Fibroblast of mammary gland (primary cell): ENCODE results near the gene ZBTB7C.

Source experiments
- DNase-seq: peaks from one replicate; pipeline ENCODE4 v3.0.0-alpha.2; 2010; ENCODE audit warnings: low read depth
- H3K4me3 ChIP-seq: 2 replicates; pipeline ENCODE4 v1.5.1; 2011; ENCODE audit warnings: low read depth, mild to moderate bottlenecking, low read length, moderate library complexity; ENCODE audit not compliant: control insufficient read depth
- CTCF ChIP-seq: conservative IDR thresholded peaks from 2 replicates; pipeline ENCODE4 v1.5.1; 2011; ENCODE audit warnings: low read depth, low read length, inconsistent platforms; ENCODE audit not compliant: control insufficient read depth, insufficient read depth

The ZBTB7C gene

GRCh38 chr18:48106498-48106897 is 302.7 kb downstream of the ZBTB7C start:
- H3K4me3 ChIP-seq, result no peak overlapping the region
- no peak for TF ChIP-seq CTCF
- no peak for DNase-seq

GRCh38 chr18:48105317-48105716 is 303.9 kb downstream of the ZBTB7C start:
- DNase-seq, result no peak
- no peak for TF ChIP-seq CTCF
- no peak overlapping the region for H3K4me3 ChIP-seq

GRCh38 chr18:48104705-48105104 is 304.5 kb downstream of the ZBTB7C start:
- no peak for TF ChIP-seq CTCF
- H3K4me3 ChIP-seq, result no peak overlapping the region
- no peak for DNase-seq

GRCh38 chr18:48100651-48101165 is 308.5 kb downstream of the ZBTB7C start:
- TF ChIP-seq CTCF, result no peak
- H3K4me3 ChIP-seq, result no peak overlapping the region

GRCh38 chr18:48100165-48100575 is 309.0 kb downstream of the ZBTB7C start:
- no peak for DNase-seq
- no peak for TF ChIP-seq CTCF

More at GRCh38 chr18:48100651-48101165, 308.5 kb downstream of the ZBTB7C start:
- DNase-seq, result no peak

GRCh38 chr18:48099481-48100164 is 309.6 kb downstream of the ZBTB7C start:
- no peak overlapping the region for H3K4me3 ChIP-seq
- no peak for TF ChIP-seq CTCF
- no peak for DNase-seq

More at GRCh38 chr18:48100165-48100575, 309.0 kb downstream of the ZBTB7C start:
- H3K4me3 ChIP-seq, result no peak overlapping the region

GRCh38 chr18:48098538-48098937 is 310.6 kb downstream of the ZBTB7C start:
- no peak overlapping the region for H3K4me3 ChIP-seq
- DNase-seq, result no peak
- no peak for TF ChIP-seq CTCF
